Lower leg skin (tissue), 4 donors: ENCODE measurements around the gene SPACA5B. TPM values are rescaled to one million over a fixed set of nuclear protein-coding genes. Genes with fewer than 3 reads are reported as not detected.

Source experiments
- total RNA-seq, 4 donors: library from RNA; depleted of rRNA; stranded (reverse); fragments of >200 nt; gene quantifications; one replicate each; pipeline ENCODE4 v1.1.0, GENCODE V29; 2016

The SPACA5B gene
- total RNA-seq, 4 donors from 2014 or later = not detected

Other genes with a start within 250 kb of the SPACA5B start
- 1 to 10 TPM; 2.2 to 4.1 (median 4.1) TPM for gene ZNF182, start 126.6 kb upstream of the SPACA5B start, total RNA-seq
- gene SPACA5, start 123.6 kb upstream of the SPACA5B start, total RNA-seq = not detected
- gene ZNF630, start 59.0 kb upstream of the SPACA5B start, total RNA-seq = 1 to 10 TPM; 1.6 to 3.5 (median 2.9) TPM
- gene SSX5, start 66.2 kb downstream of the SPACA5B start, total RNA-seq = not detected
- gene SSX1, start 124.8 kb downstream of the SPACA5B start, total RNA-seq = not detected
- not detected for gene SSX3, start 226.1 kb downstream of the SPACA5B start, total RNA-seq